Activated gamma-delta T cell treated with Interleukin-2 at 50 U/mL for 16 hours (primary cell): ENCODE results near the gene CD151.
A peak's percentile ranks its signal among the peaks of the same experiment; 100 is the strongest.

ENCODE experiments used
- DNase-seq: peaks from one replicate; pipeline ENCODE4 v3.0.0-alpha.2; 2020

The CD151 gene

GRCh38 chr11:843818-844692 lies 11.3 kb downstream of the CD151 start:
- no peak for DNase-seq

GRCh38 chr11:844693-845644 lies 12.2 kb downstream of the CD151 start:
- no peak for DNase-seq

GRCh38 chr11:845872-846495 lies 13.2 kb downstream of the CD151 start:
- no peak for DNase-seq

DNA sequence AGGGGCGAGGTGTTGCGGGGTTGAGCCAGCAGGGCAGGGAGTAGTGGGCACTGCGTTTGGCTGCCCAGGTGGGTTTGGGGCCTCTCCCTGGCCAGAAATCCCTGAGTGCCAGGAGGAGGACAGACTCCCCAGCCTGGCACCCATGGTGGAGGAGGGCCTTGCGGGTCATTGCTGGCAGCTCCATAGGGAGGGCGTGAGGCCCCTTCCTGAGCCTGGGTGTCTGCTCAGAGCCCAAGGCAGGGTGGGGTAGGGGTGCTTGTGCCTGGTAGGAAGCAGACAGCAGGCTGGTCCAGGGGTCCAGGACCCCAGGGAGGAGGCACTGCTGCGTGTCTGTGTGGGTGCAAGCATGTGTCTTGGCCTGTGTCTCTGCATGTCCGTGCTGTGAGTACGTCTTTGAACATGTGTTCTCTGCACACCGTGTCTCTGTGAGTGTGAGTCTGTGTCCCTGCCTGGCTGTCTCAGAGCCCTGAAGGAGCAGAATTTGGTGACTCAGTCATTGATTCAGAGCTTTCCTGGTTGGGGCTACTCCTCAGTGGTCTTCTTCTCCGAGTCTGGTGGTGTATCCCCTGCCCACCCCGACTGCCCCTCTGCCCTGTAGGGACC lies 13.8 kb downstream of the CD151 start:
- DNase-seq: no peak

- no peak for DNase-seq
Measured at GRCh38 chr11:847876-848275, 15.1 kb downstream of the CD151 start.

- peak; percentile 67 for DNase-seq
Measured at GRCh38 chr11:848380-848931, 15.7 kb downstream of the CD151 start.

DNA sequence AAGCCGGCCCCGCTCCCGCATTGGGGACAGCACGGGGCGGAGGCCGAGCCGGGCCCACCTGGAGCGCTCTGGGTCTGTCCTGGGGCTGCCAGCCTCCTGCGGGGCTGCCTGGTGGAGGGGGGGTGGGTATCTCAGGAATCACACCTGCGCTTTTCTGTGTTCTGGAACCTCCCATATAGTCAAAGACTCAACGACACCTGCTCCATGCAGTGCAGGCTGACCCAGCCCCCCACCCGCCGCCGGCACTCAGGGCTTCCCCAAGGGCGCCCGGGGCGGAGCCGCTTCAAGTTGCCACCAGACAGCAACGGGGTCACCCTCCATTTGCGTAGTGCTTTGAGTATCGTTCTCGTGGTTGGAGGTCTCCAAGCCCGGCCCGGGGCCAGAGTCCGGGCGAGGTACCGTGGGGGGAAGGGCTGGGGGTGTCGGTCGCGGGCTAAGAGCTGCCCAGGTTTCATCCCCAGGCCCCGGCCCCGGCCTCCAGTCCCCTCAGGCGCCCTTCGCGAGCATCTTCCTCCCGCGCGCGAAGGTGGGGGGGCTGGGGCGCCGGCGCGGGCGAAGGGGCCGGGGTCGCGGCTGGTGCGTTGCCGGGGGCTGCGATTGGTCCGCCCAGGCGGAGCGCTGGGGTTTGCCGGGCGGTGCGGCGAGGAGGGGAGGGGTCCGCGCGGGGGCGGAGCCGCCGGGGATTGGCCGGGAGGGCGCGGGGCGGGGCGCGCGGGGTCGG lies 16.5 kb downstream of the CD151 start:
- DNase-seq: no peak

- DNase-seq: no peak
Measured at GRCh38 chr11:849951-850774, 17.4 kb downstream of the CD151 start.

DNA sequence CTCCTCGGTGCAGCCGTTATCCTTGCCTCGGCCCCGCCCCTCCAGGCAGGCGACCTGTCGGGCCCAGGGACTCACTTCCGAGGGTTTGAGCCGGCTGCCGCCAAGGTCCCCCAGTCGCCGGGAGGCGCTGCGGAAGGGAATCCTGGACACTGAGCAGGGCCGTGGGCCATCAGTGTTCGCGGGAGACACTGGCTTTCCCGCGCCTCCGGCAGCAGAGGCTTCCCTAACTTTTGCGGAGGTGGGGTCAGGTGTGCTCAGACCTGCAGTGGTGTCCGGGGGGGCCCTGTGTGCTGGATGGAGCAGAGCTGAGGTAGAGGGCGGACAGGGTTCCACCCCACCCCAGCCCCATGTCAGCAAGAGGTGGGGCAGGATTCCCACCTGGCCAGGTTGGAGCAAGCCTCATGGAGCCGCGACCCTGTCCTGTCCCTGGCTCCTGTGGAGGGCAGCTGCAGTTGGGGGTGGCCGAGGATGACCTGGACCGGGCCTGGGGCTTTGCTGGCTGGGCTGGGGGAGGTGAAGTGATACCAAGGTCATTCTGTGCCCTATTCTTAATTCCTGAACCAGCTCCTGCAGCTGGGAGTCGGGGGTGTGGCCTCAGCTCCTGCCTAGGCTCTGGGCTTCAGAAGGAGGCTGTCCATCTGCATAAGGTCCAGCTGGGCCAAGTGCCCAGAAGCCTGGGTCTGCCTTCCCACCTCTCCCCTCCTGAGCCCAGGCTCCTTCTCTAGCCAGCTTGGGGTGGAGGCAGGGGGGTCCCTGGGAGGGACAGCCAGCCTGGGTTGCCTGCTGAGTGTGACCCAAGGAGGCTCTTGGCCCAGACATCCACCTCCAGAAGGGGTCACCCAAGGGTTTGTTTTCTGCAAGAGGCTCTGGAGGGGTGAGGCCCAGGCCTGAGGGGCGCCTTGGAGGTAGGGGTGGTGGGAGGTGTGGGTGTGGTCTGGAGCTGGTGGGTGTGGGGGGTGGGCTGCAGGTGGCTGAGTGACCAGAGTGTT lies 18.3 kb downstream of the CD151 start:
- no peak for DNase-seq

DNA sequence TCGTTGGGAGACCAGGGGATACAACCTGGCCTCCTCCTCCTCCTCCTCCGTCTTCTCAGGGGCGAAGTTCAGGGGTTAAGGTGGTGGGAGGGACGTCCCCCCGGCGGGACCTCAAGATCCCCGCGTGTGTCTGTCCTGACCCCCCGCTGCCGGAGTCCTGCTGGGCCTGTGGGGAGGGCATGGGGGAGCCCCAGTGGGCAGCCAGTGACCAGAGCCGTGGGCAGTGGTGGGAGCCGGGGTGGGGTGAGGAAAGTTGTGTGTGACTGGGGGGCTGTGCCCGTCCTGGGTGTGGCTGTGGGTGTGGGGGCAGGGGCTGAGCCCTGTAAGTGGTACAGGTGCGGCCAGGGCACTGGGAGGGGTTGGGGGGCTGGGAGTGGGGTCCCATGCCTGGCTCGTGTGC lies 20.0 kb downstream of the CD151 start:
- no peak for DNase-seq

DNA sequence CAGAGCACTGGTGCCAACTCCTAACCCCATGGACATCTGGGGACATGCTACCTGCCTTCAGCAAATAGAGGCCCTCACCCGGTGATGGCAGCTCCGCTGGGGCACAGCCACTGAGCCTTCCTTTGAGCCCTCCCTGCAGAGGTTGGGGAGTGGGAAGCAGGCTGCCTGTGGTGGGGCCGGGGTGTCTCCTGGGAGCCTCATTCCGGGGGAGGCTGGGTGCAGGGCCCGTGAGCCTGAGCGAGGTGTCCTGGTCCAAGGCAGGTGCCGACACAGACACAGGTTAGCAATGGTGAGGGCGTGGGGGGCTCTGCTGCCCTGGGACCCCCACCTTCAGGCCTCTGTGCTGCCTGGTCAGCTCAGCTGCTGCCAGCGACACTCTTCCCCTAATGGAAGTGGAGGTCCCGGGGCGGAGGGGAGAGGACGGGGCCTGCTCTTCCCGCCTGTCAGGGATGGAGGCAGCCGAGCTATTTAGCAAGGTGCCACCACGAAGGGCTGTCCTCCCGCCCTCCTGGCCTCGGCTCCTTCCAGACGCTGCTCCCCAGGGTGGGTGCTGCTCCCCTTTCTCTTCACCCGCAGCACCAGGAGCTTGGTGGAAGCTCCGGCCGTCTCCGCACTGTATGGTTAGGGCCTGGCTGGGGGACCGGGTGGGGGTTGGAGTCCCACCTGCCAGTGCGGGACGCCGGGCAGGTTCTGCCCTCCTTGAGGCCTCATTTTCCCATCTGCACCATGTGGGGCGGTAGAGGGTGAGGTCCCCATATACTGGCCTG lies 21.1 kb downstream of the CD151 start:
- no peak for DNase-seq

GRCh38 chr11:854601-855329 lies 22.0 kb downstream of the CD151 start:
- DNase-seq: no peak

- no peak for DNase-seq
Measured at GRCh38 chr11:855330-855674, 22.6 kb downstream of the CD151 start.

DNA sequence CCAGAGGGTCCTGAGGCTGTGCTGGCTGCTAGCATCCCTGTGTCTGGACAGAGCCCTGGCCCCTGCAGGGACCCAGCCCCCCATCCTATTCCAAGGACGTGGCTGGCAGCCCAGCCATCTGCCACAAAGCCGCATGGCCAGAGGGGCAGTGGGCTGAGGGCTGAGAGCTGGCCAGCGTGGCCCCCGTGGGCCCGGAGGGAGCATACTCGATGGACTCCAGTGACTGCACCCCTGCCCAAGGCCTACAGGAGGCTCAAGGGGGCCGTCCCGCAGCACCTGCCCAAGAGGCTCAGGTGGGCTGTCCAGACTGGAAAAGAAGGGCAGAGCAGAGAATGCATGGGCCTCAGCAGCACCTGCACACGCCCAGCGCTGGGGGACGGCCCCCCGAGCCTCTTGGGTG lies 23.0 kb downstream of the CD151 start:
- no peak for DNase-seq

GRCh38 chr11:856397-856796 lies 23.6 kb downstream of the CD151 start:
- no peak for DNase-seq

DNA sequence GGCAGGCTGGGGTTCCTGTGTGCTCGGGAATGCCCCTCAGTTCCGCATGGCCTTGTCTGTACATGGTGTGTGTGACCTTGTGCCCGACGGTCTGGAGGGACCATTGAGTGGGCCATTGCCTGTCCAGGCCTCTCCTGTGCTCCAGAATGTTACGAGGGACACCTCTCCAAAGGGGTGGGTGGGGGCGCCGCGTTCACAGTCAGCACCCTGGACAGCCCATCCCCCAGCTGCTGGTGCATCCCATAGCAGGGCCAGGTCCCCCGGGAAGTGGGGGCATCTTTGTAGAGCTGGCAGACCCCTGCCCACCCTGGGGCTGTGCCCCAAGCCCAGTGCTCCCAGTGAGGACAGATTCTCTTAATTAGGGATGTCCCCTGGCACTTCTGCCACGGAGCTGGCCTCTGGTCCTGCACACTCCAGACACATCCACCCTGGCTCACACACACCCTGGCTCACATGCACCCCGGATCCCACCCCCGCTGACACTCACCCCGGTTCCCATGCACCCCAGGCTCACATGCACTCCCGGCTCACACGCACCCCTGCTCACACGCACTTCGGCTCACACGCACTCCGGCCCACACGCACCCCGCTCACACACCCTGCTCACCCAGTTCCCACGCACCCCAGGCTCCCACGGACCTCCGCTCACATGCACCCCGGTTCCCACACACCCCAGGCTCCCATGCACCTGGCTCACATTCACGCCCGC lies 25.5 kb downstream of the CD151 start:
- DNase-seq: no peak

DNA sequence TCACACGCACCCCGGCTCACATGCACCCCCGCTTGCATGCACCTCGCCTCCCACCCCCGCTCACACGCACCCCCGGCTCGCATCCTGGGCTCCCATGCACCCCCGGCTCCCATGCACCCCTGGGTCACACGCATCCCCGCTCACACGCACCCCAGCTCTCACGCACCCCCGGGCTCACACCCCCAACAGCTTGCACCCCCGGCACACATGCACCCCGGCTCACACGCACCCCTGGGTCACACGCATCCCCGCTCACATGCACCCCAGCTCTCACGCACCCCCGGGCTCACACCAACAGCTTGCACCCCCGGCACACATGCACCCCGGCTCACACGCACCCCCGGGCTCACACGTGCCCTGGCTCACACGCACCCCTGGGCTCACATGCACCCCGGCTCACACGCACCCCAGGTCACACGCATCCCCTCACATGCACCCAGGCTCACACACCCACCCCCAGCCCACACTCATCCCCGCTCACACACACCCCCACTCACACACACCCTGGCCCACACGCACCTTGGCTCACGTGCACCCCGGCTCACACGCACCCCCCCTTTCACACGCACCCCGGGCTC lies 26.1 kb downstream of the CD151 start:
- no peak for DNase-seq
